GM18519 (cell line): ENCODE results near the gene NUP62.

Experiments
- ATAC-seq: cut with Tn5 transposase; IDR thresholded peaks from one replicate; pipeline ENCODE4 v1.9.1; 2021; ENCODE audit warnings: mild to moderate bottlenecking, moderate library complexity; ENCODE audit not compliant: unreplicated experiment, low FRiP score

The NUP62 gene

GRCh38 chr19:49857061-49857837 is 72.1 kb downstream of the NUP62 start:
- no peak for ATAC-seq
